ENCODE data around the gene EFCAB7.
A peak's percentile ranks its signal among the peaks of the same experiment; 100 is the strongest.

EFCAB7 gene

DNA sequence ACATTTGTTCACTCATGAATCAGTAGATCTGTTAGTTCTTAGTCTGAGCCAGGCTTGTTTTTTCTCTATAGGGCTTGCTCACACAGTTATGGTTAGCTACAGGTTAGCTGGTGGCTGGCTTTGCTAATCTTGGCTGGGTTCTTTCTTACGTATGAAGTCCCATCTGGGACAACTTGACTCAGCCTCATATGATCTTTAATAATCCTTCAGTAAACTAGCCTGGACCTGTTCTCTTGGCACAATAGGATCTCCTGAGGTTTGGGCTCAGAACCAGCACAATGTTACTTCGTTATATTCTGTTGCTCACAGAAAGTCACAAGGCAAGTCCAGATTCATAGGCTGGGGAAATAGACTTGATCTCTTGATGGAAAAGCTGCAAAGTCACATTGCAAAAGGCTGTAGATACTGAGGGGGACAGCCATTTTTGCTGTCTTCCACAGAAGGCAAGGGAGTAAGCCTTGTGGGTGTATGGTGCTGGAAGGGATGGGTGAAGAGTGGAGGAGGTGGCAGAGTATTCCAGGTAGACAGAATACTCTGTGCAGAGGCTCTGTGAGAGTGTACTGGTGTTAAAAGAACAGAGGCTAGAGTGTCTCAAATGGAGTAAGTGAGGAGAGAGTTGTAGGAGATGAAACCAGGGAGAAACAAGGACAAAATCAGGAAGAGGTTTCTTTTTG, 24.4 kb downstream of the EFCAB7 start:
- no peak for DNase-seq (ENCODE audit: low read depth)
- TF ChIP-seq, protein P1, sequence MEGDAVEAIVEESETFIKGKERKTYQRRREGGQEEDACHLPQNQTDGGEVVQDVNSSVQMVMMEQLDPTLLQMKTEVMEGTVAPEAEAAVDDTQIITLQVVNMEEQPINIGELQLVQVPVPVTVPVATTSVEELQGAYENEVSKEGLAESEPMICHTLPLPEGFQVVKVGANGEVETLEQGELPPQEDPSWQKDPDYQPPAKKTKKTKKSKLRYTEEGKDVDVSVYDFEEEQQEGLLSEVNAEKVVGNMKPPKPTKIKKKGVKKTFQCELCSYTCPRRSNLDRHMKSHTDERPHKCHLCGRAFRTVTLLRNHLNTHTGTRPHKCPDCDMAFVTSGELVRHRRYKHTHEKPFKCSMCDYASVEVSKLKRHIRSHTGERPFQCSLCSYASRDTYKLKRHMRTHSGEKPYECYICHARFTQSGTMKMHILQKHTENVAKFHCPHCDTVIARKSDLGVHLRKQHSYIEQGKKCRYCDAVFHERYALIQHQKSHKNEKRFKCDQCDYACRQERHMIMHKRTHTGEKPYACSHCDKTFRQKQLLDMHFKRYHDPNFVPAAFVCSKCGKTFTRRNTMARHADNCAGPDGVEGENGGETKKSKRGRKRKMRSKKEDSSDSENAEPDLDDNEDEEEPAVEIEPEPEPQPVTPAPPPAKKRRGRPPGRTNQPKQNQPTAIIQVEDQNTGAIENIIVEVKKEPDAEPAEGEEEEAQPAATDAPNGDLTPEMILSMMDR (IDR thresholded peaks at IDR 0.05; ENCODE audit: insufficient read depth, low read depth, low read length, missing control alignments): no peak

DNA sequence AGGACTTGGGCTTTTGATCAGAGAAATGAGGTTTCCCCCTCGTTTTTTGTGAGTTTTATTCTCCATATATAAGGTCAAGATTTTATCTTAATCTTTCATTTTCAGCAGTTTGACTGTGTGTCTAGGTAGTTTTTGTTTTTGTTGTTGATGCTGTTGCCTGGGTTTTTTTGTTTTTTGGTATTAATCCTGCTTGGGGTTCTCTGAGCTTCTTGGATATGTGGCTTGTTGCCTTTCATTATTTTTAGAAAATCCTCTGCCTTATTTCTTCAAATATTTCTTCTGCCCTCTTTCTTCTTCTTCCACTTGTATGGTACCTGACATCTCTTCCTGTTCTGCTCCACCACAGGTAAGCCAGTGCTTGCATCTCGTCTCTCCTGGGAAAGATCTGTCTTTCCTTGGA, 25.0 kb downstream of the EFCAB7 start:
- DNase-seq (ENCODE audit: low read depth): no peak
- no peak overlapping the region for H3K4me3 ChIP-seq (ENCODE audit: low read depth, low read length)
- TF ChIP-seq, protein P1 (IDR thresholded peaks at IDR 0.05; ENCODE audit: insufficient read depth, low read depth, low read length, missing control alignments): no peak

More for the DNA sequence above, 24.4 kb downstream of the EFCAB7 start:
- no peak overlapping the region for H3K4me3 ChIP-seq (ENCODE audit: low read depth, low read length)

DNA sequence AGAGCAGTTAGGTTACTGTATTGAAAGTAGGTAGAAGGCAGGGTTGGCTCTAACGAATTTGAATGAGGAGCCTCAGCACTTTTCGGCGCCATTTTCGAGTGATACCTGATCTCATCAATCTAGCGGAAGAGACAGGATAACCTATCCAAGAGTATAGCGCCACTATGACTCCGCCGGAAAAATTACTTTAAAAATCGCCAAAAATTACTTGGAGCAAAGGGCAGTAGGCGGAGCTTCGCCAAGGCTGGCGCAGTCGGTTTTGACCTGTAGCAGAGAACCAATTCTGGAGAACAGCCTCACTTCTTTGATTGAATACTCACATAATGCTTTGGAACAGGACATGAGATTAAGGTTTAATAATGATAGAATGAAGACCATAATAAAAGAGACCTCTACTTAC, 25.6 kb downstream of the EFCAB7 start:
- DNase-seq (ENCODE audit: low read depth): no peak
- TF ChIP-seq, protein P1 (IDR thresholded peaks at IDR 0.05; ENCODE audit: insufficient read depth, low read depth, low read length, missing control alignments): no peak
- H3K4me3 ChIP-seq (ENCODE audit: low read depth, low read length): no peak overlapping the region

DNA sequence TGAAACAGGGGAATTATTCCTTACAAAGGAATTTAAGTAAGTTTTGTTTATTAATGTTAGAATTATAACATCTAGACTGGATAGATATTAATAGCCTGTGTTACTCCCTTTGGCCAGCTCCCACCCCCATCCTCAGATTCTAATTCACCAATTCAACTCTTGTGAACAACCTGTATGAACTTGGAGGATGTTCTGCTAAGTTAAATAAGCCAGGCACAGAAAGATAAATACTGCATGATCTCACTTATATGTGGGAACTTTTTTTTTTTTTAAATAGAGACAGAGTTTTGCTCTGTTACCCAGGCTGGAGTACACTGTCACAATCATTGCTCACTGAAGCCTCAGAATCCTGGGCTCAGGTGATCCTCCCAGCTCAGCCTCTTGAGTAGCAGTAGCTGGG, 32.2 kb downstream of the EFCAB7 start:
- no peak overlapping the region for H3K4me3 ChIP-seq (ENCODE audit: low read depth, low read length)
- DNase-seq (ENCODE audit: low read depth): no peak
- TF ChIP-seq, protein P1 (IDR thresholded peaks at IDR 0.05; ENCODE audit: insufficient read depth, low read depth, low read length, missing control alignments): no peak

DNA sequence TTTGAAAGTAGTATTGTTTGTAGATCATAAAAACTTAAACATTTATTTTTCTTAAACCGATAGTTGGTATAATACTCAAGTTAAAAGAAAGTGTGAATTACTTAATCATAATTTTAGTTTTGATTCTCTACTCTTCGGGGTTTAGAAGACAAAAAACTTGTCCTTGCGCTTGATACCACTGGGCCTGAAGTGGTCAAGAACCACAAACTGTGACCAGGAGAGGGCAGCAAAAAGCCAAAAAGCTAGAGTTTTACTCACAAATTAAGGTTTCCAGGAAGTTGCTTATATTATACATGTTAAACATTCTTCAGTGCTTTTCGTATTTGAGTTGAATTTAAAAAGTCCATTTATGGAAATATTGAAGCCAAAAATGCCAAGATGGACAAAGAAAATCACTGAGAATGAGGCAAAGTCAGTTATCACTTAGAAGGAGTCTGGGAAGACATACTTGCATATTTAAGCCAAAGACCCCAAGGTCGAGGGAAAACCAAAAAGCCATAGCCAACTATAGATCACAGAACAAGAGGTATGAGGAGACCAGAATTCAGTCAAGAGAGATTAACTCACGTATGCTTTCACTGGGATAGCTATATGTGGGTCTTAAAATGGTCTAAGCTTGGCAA, 34.2 kb downstream of the EFCAB7 start:
- TF ChIP-seq, protein P1 (IDR thresholded peaks at IDR 0.05; ENCODE audit: insufficient read depth, low read depth, low read length, missing control alignments): peak; percentile 43
- no peak overlapping the region for H3K4me3 ChIP-seq (ENCODE audit: low read depth, low read length)
- DNase-seq (ENCODE audit: low read depth): peak; percentile 47

DNA sequence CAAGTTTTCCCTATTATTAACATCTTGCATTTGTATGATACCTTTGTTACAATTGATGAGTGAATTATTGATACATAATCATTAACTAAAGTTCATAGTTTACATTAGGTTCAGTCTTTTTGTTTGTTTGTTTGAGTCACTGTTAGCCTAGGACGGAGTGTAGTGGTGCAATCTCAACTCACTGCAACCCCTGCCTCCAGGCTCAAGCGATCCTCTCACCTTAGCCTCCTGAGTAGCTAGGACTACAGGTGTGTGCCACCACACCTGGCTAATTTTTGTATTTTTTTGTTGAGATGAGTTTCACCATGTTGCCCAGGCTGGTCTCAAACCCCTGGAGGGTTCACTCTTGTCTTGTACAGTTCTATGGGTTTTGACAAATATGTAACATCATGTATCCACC, 36.0 kb downstream of the EFCAB7 start:
- no peak for DNase-seq (ENCODE audit: low read depth)
- TF ChIP-seq, protein P1 (IDR thresholded peaks at IDR 0.05; ENCODE audit: insufficient read depth, low read depth, low read length, missing control alignments): no peak
- H3K4me3 ChIP-seq (ENCODE audit: low read depth, low read length): no peak overlapping the region

All from GM12865 (cell line).